ENCODE results near the gene POLR3G.
A peak's percentile ranks its signal among the peaks of the same experiment; 100 is the strongest.

POLR3G gene

DNA sequence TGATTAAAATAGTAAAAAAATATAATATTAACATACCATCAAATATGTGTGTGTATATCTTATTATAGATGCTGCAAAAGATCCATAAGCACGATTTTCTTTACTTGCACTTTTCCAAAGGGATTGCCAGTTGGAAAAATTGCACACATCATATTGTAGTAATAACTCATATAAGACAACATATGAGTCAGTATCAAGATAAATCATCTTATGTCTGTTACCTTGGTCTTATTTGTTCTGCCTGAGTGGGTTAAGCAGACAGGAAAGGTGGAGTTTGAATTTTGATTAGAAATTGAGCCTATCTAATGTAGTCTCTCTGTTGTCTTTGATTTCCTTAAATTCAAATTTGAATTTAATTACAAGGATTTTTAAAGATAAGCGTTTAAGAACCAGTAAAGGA, 30.1 kb downstream of the POLR3G start:
- no peak for DNase-seq

GRCh38 chr5:90506221-90506620, 31.6 kb downstream of the POLR3G start:
- no peak for DNase-seq

GRCh38 chr5:90510438-90510837, 35.8 kb downstream of the POLR3G start:
- no peak for DNase-seq

DNA sequence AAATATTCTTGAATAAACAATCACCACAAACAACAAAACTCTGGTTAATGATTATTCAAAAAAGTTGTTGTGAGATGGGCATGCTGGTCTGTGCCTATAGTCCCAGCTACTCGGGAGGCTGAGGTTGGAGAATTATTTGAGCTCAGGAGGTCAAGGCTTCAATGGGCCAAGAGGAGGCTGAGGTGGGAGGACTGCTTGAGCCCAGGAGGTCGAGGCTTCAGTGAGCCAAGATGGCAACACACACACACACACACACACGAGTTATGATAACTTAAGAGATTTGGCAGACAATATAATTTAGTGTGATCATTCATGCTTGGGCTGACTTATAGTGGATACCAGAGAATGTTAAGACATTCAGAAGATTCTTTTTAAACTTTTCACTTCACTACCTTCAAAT, 39.9 kb downstream of the POLR3G start:
- DNase-seq: no peak

GRCh38 chr5:90518661-90519060, 44.0 kb downstream of the POLR3G start:
- no peak for DNase-seq

DNA sequence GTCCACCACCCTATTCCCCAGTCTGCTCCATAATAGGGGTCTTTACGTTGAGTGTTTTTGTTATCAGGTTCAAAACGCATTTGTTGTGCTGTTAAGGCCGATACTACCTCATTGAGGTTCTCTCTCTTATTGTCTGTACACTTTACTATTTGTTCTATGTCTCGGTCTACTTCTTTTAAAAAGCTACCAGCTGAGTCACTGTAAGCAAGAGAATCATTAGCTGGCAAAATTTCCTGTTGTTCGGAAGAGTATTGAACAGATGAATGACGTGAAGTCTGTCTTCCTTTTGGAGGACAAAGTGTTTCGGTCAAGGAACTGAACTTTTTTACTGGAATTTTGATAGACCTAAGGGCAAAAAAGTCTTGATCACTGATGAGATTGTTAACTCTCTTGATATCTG, 44.4 kb downstream of the POLR3G start:
- DNase-seq: no peak

- no peak for DNase-seq
Observed at GRCh38 chr5:90528601-90529193, 54.0 kb downstream of the POLR3G start.

GRCh38 chr5:90529194-90529938, 54.7 kb downstream of the POLR3G start, which contains the start of gene LYSMD3:
TSS of gene LYSMD3 (minus strand) at chr5:90529584. CDS start at chr5:90525289, 4,295 bp downstream.
- peak; percentile 98 for DNase-seq

- no peak for DNase-seq
Observed at GRCh38 chr5:90529939-90530677, 55.4 kb downstream of the POLR3G start.

GRCh38 chr5:90530736-90531487, 56.2 kb downstream of the POLR3G start:
- DNase-seq: no peak

DNA sequence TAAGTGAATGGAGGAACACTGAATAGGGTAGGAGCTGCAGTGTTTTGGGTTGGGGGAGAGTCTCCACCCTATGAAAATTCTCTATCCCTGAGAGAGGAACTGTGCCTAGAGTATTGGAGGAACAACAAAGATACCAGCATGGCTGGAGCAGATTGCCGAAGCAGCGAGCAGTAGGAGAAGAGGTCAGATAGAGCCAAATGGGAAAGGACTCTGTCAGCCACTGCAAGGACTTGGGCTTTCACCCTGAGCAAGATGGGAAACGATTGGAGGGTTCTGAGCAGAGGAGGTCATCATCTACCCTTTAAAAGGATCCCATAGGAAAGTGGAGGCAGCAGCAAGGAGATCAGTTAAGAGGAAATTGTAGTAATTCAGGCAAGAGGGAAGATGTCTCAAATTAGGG, 59.1 kb downstream of the POLR3G start:
- DNase-seq: no peak

- no peak for DNase-seq
Observed at GRCh38 chr5:90534922-90535321, 60.3 kb downstream of the POLR3G start.

GRCh38 chr5:90542827-90543519, 68.3 kb downstream of the POLR3G start:
- no peak for DNase-seq

DNA sequence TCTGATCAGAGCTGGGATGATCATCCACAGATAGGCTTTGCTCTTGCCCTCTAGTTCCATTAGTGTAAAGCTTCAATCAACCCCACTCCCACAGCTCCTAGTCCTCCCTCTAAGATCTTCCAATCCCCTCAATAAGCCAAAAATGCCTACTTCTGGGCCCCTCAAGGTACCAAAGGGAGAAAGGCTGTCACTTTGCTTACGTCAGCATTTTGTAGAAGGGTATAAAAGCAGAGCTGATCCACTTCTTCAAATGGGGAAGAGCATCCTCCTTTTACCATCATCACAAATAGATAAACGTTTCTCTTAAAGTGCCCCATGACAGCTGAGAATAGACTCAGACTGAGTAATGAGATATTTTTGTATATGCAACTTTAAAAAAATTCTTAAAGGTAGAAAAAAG, 70.8 kb downstream of the POLR3G start:
- DNase-seq: no peak

DNA sequence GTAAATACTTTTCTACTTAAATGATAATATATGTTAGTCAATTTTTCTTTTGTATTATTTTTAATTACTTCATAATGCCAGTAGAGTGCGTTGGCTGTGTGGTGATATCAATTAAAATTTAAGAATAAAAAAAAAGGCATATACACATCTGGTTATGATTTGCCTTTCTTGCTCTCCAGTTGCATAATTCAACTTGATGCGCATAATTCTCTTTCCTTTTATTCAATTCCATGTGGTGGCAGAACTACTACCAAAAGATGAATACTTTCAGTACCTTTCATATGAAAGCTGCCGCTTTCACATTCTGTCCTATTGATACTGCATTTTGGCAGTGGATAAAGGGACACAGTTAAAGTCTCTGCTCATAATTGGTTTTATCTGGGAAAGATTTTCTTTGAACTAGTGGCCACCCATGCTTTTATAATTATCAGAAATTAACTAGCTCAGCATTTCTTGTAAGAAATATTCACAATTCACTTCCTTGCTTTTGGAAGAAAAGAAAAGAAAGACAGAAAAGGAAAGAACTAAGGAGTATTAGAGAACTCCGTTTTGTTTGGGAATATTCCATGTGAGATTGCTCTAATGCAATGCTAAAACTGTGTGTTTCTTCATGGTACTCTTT, 71.7 kb downstream of the POLR3G start:
- no peak for DNase-seq

DNA sequence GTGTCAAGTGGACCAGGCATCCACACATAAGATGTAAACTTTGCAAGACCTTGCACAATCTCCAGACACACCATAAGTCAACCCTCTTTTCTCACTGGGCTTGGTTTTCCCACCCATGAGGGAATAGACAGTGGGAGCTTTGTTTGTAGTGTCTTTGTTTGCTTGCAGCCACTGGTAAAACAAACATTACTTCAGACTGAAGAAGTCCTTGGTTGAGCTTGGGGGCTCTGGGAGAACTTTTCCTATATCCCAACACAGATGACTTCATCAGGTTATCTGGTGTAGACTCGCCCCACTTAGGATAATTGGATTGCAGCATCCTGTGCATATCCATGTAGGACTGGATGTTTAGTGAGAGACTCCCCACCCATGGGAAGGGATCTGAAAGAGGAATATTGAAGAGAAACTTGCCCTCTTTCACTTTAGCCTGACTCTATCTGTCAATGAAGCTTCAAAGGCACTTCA, 72.4 kb downstream of the POLR3G start:
- DNase-seq: no peak

GRCh38 chr5:90548069-90548593, 73.5 kb downstream of the POLR3G start:
- DNase-seq: no peak

GRCh38 chr5:90549223-90549622, 74.6 kb downstream of the POLR3G start:
- no peak for DNase-seq

- DNase-seq: no peak
Observed at GRCh38 chr5:90549729-90550275, 75.1 kb downstream of the POLR3G start.

DNA sequence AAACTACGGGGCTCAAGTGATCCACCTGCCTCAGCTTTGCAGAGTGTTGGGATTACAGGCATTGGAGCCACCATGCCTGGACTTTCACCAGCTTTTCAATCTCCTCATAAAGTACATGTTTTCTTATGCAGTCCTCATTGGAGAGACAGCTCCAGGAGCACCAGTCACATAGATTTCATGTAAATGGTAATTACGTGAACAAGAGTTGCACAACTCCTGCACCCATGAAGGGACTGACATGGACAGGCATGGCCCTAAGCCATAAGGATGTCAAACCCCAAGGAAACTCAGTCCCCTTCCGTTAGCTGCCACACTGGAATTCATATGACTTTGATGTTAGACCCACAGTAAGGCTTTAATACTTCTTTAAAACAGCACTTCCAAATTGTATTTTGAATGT, 76.3 kb downstream of the POLR3G start:
- no peak for DNase-seq

GRCh38 chr5:90551376-90551775, 76.7 kb downstream of the POLR3G start:
- no peak for DNase-seq

Data from activated effector memory CD4-positive, alpha-beta T cell treated with Interleukin-2 at 50 U/mL for 16 hours (primary cell).